Measurements from ENCODE around the gene PRIM2. TPM values are rescaled to one million over a fixed set of nuclear protein-coding genes. Genes with fewer than 3 reads are reported as not detected.
A peak's percentile ranks its signal among the peaks of the same experiment; 100 is the strongest.

The PRIM2 gene
- total and polyA plus RNA-seq, 2 of the 4 experiments (the other 2 are of a cell fraction): 11.8 to 37.5 TPM

DNA sequence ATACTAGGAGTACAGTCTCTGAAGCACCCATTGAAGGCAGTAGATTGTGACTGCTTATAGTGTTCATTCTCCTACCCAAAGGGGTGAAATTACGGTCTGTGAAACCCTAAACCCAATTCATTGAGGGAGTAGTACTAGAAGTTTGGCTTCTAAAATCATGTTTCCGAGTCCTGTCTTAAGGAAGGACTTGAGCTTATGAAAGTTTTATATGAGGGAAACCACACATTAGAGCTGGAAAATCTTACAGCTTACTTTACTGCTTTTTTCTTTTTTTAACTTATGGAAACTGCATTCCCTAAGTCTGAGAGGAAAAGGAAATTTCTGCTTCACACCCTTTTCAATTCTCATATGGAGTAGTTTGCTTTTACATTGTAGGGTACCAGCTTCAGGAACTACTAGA, 38.4 kb upstream of the PRIM2 start:
- dilution Hi-C loops (cut with HindIII; ENCODE audit: low sequenced_read_pairs, unreplicated experiment): no loop called here
- no peak for ATAC-seq (ENCODE audit: low read depth)

More for the DNA sequence above, 38.4 kb upstream of the PRIM2 start:
- Histone ChIP-seq H3K18ac (ENCODE audit: low read depth, low read length) (no peak overlapping the region), H2BK20ac (ENCODE audit: low read depth, low read length) (no peak overlapping the region), H3K4me1 (ENCODE audit: control insufficient read depth, insufficient read depth, low read length) (peaks cover 4% of the 10 kb centered on the region; the same call in 1 of the 2 replicates), H3K79me1 (ENCODE audit: low read depth in 1 of 2, low read length in 2 of 2) (no peaks in the 10 kb centered on the region), H3K27me3 (ENCODE audit: control insufficient read depth, insufficient read depth, low read length) (no peaks in the 10 kb centered on the region), H2BK120ac (ENCODE audit: low read depth, low read length) (peak overlapping the region; percentile 19), H3K9me1 (ENCODE audit: insufficient read depth, low read length) (no peaks in the 10 kb centered on the region), H4K5ac (ENCODE audit: low read depth, low read length) (peak overlapping the region; percentile 21; the same call in 1 of the 2 replicates), H3K36me3 (ENCODE audit: control insufficient read depth, insufficient read depth, low read length) (no peaks in the 10 kb centered on the region), H3K4ac (ENCODE audit: low read depth, low read length) (no peak overlapping the region), H2AK5ac (ENCODE audit: low read depth, low read length) (no peak overlapping the region), H3K9me3 (ENCODE audit: control insufficient read depth, insufficient read depth, low read length) (no peaks in the 10 kb centered on the region), H2BK5ac (ENCODE audit: low read depth, low read length, poor library complexity, severe bottlenecking) (no peak overlapping the region), H2AFZ (replicated peaks; ENCODE audit: low read length, poor library complexity) (no peak overlapping the region), H3K4me2 (ENCODE audit: low read depth, low read length) (no peak overlapping the region), H2AK9ac (replicated peaks; ENCODE audit: low read depth, low read length, poor library complexity) (no peak overlapping the region), H3K14ac (replicated peaks; ENCODE audit: low read depth, low read length) (no peak overlapping the region; the same call in 1 of the 2 replicates), H4K20me1 (ENCODE audit: insufficient read depth, low read length) (no peaks in the 10 kb centered on the region), H3K23ac (ENCODE audit: low read depth, low read length) (no peak overlapping the region; the same call in 1 of the 2 replicates), H3K27ac (ENCODE audit: insufficient read depth, low read length) (no peak overlapping the region), H3K56ac (ENCODE audit: extremely low read depth, insufficient read depth, low read length) (no peak overlapping the region), H2BK15ac (ENCODE audit: low read depth, low read length) (no peak overlapping the region; the same call in 2 of the 3 replicates), H3K4me3 (ENCODE audit: insufficient read depth, low read depth, low read length) (no peak overlapping the region), H4K8ac (ENCODE audit: low read depth in 2 of 2, low read length in 2 of 2) (no peak overlapping the region), H3K9ac (ENCODE audit: low read depth, low read length) (no peak overlapping the region), H4K91ac (ENCODE audit: insufficient read depth, low read depth, low read length) (no peak overlapping the region)
- intact Hi-C loops (cut with micrococcal nuclease) (no loop called here), in situ Hi-C loops (cut with MboI; ENCODE audit: low sequenced_read_pairs) (no loop called here)
- ChIA-PET POLR2A (ENCODE audit: unreplicated experiment) (no interaction called here), CTCF (interaction anchor here (0.8 kb wide), 1 partner anchor 11 kb away, joined by 6 read pairs; no protein-coding TSS in a partner anchor)
- WGBS, 2 experiments (ENCODE audit: extremely low coverage in 2 of 2, insufficient read length in 1 of 2): no CpG with 5 or more reads among the region's 2 CpGs
- no peak for TF ChIP-seq SMC3 (IDR thresholded peaks at IDR 0.05; ENCODE audit: low read depth, low read length)
- TF ChIP-seq, protein P1, sequence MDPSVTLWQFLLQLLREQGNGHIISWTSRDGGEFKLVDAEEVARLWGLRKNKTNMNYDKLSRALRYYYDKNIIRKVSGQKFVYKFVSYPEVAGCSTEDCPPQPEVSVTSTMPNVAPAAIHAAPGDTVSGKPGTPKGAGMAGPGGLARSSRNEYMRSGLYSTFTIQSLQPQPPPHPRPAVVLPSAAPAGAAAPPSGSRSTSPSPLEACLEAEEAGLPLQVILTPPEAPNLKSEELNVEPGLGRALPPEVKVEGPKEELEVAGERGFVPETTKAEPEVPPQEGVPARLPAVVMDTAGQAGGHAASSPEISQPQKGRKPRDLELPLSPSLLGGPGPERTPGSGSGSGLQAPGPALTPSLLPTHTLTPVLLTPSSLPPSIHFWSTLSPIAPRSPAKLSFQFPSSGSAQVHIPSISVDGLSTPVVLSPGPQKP (IDR thresholded peaks at IDR 0.05; ENCODE audit: borderline replicate concordance, low read depth, low read length): no peak
- no peak for TF ChIP-seq MAFK (IDR thresholded peaks at IDR 0.05; ENCODE audit: low read depth, low read length)
- TF ChIP-seq CHD1 (IDR thresholded peaks at IDR 0.05; ENCODE audit: low read depth, low read length): no peak
- no peak for TF ChIP-seq POLR2A (IDR thresholded peaks at IDR 0.05; ENCODE audit: low read depth, low read length)
- TF ChIP-seq, protein P2, sequence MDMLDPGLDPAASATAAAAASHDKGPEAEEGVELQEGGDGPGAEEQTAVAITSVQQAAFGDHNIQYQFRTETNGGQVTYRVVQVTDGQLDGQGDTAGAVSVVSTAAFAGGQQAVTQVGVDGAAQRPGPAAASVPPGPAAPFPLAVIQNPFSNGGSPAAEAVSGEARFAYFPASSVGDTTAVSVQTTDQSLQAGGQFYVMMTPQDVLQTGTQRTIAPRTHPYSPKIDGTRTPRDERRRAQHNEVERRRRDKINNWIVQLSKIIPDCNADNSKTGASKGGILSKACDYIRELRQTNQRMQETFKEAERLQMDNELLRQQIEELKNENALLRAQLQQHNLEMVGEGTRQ (IDR thresholded peaks at IDR 0.05; ENCODE audit: low read depth, low read length): no peak
- TF ChIP-seq NFE2L2 (IDR thresholded peaks at IDR 0.05; ENCODE audit: low read depth, low read length): no peak
- TF ChIP-seq MAZ (IDR thresholded peaks at IDR 0.05; ENCODE audit: borderline replicate concordance, low read depth, low read length): no peak
- TF ChIP-seq FOS (IDR thresholded peaks at IDR 0.05; ENCODE audit: low read depth, low read length): no peak
- no peak for TF ChIP-seq RCOR1 (IDR thresholded peaks at IDR 0.05; ENCODE audit: insufficient replicate concordance, low read length)
- no peak for TF ChIP-seq MXI1 (IDR thresholded peaks at IDR 0.05; ENCODE audit: borderline replicate concordance, low read depth, low read length)
- no peak for TF ChIP-seq BHLHE40 (IDR thresholded peaks at IDR 0.05; ENCODE audit: low read depth, low read length)
- TF ChIP-seq CEBPB (IDR thresholded peaks at IDR 0.05; ENCODE audit: low read depth, low read length): no peak
- TF ChIP-seq, protein P3, sequence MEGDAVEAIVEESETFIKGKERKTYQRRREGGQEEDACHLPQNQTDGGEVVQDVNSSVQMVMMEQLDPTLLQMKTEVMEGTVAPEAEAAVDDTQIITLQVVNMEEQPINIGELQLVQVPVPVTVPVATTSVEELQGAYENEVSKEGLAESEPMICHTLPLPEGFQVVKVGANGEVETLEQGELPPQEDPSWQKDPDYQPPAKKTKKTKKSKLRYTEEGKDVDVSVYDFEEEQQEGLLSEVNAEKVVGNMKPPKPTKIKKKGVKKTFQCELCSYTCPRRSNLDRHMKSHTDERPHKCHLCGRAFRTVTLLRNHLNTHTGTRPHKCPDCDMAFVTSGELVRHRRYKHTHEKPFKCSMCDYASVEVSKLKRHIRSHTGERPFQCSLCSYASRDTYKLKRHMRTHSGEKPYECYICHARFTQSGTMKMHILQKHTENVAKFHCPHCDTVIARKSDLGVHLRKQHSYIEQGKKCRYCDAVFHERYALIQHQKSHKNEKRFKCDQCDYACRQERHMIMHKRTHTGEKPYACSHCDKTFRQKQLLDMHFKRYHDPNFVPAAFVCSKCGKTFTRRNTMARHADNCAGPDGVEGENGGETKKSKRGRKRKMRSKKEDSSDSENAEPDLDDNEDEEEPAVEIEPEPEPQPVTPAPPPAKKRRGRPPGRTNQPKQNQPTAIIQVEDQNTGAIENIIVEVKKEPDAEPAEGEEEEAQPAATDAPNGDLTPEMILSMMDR (conservative IDR thresholded peaks at IDR 0.05; ENCODE audit: low read depth, low read length): no peak
- TF ChIP-seq RFX5 (IDR thresholded peaks at IDR 0.05; ENCODE audit: low read depth, low read length): no peak
- no peak for TF ChIP-seq RAD21 (IDR thresholded peaks at IDR 0.05; ENCODE audit: low read length)
- no TSS peak for BruUV-seq (replicated peaks)
- no peak for DNase-seq

All from IMR-90 (cell line).